ENCODE data around the gene SPTLC3.

- no peak for TF ChIP-seq ZFP30 (CRISPR knock-in tag; IDR thresholded peaks at IDR 0.05)
- no peak for TF ChIP-seq PATZ1 (CRISPR knock-in tag; IDR thresholded peaks at IDR 0.05; ENCODE audit: borderline replicate concordance)
- no peak for TF ChIP-seq RARB (CRISPR knock-in tag; IDR thresholded peaks at IDR 0.05)
- no peak for TF ChIP-seq PPARA (CRISPR knock-in tag; IDR thresholded peaks at IDR 0.05; ENCODE audit: borderline replicate concordance)
- no peak for TF ChIP-seq CREB5 (CRISPR knock-in tag; IDR thresholded peaks at IDR 0.05; ENCODE audit: low read depth)
- TF ChIP-seq, protein P1, sequence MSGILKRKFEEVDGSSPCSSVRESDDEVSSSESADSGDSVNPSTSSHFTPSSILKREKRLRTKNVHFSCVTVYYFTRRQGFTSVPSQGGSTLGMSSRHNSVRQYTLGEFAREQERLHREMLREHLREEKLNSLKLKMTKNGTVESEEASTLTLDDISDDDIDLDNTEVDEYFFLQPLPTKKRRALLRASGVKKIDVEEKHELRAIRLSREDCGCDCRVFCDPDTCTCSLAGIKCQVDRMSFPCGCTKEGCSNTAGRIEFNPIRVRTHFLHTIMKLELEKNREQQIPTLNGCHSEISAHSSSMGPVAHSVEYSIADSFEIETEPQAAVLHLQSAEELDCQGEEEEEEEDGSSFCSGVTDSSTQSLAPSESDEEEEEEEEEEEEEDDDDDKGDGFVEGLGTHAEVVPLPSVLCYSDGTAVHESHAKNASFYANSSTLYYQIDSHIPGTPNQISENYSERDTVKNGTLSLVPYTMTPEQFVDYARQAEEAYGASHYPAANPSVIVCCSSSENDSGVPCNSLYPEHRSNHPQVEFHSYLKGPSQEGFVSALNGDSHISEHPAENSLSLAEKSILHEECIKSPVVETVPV (CRISPR knock-in tag; IDR thresholded peaks at IDR 0.05) = no peak
- TF ChIP-seq TCF4 (CRISPR knock-in tag; IDR thresholded peaks at IDR 0.05; ENCODE audit: borderline replicate concordance) = no peak
- TF ChIP-seq ZFP3 (CRISPR knock-in tag; IDR thresholded peaks at IDR 0.05) = no peak
Measured at GRCh38 chr20:13008761-13009681, at the start of gene SPTLC3.

Data from SK-N-SH treated with all-trans-retinoic acid at 6 μM for 48 hours (cell line).